HG03196 (cell line): Measurements from ENCODE around the gene CTNND2.
"Not testable (repeated sequence)": the region's sequence is repeated elsewhere in the genome, so short reads cannot be mapped to it uniquely, and the experiment has no call there.

Experiments used
- ATAC-seq: cut with Tn5 transposase; IDR thresholded peaks from one replicate; pipeline ENCODE4 v1.9.1; 2021; ENCODE audit not compliant: unreplicated experiment

Gene CTNND2

DNA sequence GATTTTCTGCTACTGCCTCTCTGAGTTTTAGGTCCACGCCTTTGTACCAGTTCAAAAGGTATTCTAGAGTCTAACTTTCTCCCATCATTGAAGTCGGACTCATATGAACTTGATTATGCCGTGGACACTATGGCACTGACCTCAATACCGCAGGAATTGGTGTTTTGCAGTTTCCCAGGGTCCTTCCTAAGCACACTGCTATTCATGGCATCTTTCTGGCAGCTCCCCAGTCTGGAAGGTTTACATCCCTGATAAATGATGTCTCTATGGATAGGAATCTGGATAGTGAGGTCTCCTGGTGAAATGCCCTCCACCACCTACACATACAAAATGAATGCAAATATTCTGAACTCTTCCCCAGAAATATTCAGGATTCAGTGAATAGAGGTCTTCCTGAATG is 422.2 kb downstream of the CTNND2 start:
- no peak for ATAC-seq

GRCh38 chr5:11477786-11478185 is 426.5 kb downstream of the CTNND2 start:
- ATAC-seq: no peak

- ATAC-seq: no peak
These were observed 427.4 kb downstream of the CTNND2 start for GRCh38 chr5:11476866-11477265.

- ATAC-seq: no peak
These were observed 435.8 kb downstream of the CTNND2 start for GRCh38 chr5:11468334-11469039.

DNA sequence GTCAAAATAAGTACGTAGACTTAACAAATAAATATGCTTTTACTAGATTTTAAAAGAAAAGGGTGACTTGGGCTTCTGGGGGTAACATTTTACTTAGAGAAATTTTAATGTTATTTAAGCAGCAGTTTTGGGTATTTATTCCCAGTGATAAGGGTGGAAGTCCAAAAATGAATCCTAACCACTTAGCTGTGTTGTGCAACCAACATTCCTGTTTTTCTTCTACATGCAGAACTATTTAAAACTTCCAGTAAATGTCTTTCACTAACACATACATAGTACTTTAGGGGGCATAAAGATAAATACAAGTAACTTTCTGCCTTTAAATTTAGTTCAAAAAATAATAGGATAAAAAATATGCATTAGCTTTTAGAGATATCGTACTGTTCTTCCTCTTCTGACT is 436.7 kb downstream of the CTNND2 start:
- ATAC-seq: no peak

- no peak for ATAC-seq
These were observed 444.5 kb downstream of the CTNND2 start for GRCh38 chr5:11459716-11460115.

GRCh38 chr5:11455505-11455904 is 448.7 kb downstream of the CTNND2 start:
- ATAC-seq: no peak

DNA sequence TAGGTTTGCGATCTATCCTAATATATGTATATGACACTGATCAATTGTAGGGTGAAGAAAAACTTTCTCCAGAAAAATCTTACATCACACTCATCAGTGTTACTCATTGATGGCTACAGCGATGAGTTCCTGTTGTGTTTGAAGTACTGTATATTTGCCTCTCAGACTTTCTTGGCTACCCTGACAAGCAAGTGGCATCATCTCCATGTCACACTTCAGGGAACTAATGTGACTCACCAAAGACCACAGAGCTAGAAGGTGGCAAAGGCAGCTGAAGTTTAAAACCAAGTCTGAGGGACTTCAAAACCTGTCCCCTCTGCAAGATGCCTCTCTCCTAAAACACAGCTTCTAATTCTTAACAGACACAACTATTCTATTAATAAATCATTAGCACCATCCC is 451.4 kb downstream of the CTNND2 start:
- no peak for ATAC-seq

GRCh38 chr5:11449966-11450365 is 454.3 kb downstream of the CTNND2 start:
- no peak for ATAC-seq

- no peak for ATAC-seq
These were observed 455.0 kb downstream of the CTNND2 start for GRCh38 chr5:11449217-11449616.

GRCh38 chr5:11443831-11444230 is 460.4 kb downstream of the CTNND2 start:
- no peak for ATAC-seq

GRCh38 chr5:11432116-11432515 is 472.1 kb downstream of the CTNND2 start:
- ATAC-seq: no peak

DNA sequence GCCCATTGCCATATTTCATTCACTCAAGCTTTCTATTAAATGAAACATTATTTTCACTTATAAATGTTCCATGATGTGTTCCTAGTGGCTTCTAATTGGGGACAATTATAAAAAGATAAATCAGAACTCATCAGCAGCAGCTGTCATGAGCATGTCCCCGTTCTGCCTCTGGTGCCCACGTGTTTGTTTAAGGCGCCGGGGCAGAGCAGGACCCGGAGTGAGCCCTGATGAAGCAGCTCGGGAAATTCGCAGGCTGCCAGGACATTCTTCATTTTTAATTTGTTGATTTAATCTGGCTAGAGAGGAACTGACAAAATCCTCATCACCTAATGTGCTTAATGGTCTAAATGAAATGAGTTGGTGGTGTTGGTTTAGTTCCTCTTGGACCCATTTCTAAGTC is 475.0 kb downstream of the CTNND2 start:
- no peak for ATAC-seq

GRCh38 chr5:11427569-11427968 is 476.7 kb downstream of the CTNND2 start:
- no peak for ATAC-seq

DNA sequence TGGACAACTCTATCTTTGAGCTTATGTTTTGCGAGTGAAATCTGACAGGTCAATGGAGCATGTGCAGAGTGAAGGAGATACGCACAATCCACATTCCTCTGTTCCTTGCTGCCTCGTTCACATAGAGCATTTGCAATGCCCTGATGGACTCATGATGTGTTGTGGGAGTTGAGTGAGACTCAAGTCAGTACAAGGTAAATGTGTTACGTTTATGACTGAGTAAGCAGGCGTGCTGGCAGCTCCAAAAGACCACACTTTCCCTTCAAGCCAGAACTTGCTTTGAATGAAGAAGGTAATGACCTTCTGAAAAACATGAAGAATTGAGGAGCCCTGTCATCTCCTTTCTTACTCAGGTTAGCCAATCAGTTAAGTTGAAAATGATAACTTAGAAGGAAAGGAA is 477.8 kb downstream of the CTNND2 start:
- no peak for ATAC-seq

DNA sequence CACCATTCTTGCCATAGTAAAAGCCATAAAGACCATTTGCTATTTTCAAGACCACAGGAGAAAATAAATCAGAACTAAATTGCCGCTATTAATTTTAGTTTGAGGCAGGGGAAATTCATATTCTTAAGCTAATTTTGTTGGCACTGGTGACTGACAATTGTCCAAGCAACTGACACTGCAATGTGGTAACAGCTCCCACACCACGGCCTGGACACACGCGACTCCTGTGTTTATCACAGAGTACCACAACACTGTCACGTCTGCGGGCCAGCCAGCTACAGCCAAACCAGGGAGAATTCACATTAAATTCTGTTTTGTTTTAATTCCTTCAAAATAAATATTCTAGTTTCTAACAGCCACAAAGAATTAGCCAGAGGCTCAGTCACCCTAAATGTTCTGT is 481.9 kb downstream of the CTNND2 start:
- ATAC-seq: no peak

DNA sequence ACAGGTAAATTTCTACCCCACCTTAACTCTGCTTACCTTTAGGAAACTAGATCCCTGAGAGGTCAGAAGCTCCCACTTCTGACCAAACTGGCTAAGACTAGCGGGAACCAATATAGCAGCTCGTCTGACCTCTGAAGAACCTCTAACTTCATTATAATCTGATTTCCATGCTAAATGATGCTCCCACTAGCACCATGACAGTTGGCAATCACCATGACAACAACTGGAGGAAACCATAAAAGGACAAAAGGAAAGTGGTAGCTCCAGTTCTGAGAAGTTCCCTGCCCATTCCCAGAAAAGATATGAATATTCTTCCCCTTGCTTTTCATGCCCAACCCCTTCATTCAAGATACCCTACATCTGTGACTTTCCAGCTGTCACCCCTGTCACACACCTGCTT is 483.3 kb downstream of the CTNND2 start:
- no peak for ATAC-seq

DNA sequence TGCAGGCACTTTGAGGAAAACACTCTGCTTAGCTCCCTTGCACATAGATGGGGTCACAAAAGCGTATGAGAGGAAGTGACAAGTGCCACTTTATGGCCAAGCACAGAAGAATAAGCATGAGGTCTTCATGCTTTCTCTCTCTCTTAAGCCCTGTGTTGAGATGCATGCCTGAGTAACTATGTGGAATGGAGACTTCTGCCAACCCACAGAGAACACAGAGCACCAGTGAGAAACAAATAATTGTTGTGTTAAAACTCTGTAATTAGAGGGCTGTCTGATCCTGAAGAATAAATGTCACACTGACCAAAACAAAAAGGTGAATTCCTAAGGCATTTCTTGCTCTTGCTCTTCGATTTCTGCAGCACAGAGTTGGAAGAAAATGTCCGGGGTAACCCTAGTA is 488.5 kb downstream of the CTNND2 start:
- ATAC-seq: no peak

DNA sequence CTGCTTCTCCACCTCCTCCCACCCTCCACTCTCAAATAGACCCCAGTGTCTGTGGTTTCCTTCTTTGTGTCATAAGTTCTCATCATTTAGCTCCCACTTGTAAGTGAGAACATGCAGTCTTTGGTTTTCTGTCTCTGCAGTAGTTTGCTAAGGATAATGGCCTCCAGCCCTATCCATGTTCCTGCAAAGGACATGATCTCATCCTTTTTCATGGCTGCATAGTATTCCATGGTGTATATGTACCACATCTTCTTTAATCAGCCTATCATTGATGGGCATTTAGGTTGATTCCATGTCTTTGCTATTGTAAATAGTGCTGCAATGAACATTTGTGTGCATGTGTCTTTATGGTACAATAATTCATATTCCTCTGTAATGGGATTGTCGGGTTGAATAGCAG is 489.5 kb downstream of the CTNND2 start:
- ATAC-seq: not testable (repeated sequence)

DNA sequence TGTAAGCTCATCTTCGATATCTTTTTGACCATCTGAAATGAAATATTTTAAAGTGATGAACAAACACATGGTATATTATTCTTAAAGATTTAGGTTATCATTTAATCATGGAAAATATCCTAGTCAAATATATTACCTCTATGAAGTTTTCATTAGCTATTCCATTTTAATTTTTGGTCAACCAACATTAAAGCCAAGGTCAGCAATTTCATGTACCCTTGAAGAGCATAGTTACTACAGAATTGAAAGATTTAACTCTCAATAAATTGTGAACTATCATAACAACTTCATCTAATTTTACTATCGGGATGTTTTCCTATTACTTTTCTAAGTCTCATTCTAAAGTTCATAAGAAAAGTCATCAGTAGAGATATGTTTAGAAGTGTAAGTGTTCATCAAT is 492.6 kb downstream of the CTNND2 start:
- no peak for ATAC-seq

- ATAC-seq: no peak
These were observed 496.6 kb downstream of the CTNND2 start for GRCh38 chr5:11407556-11408145.

GRCh38 chr5:11400316-11400715 is 503.9 kb downstream of the CTNND2 start:
- ATAC-seq: no peak

GRCh38 chr5:11398728-11399127 is 505.5 kb downstream of the CTNND2 start:
- no peak for ATAC-seq
